Stomach (tissue), 9 donors: Measurements from ENCODE around the gene TLE6. TPM values are rescaled to one million over a fixed set of nuclear protein-coding genes. Genes with fewer than 3 reads are reported as not detected.

ENCODE experiments used
- DNase-seq, 2 donors: peaks; one replicate each; pipeline versions ENCODE4 v3.0.0 to v3.0.0-alpha.2; 2013 to 2019
- H3K27ac ChIP-seq, 5 donors: fragments of 200-600 bp in 4 of 5; sonication (generic) in 4 of 5; one replicate each; pipeline ENCODE4 v1.5.1; 2013 to 2019; ENCODE audit warnings: mild to moderate bottlenecking in 1 of 5, moderate library complexity in 1 of 5
- H3K27me3 ChIP-seq, 3 donors: fragments of 200-600 bp; sonication (generic); one replicate each; pipeline ENCODE4 v1.5.1; 2017 to 2019; ENCODE audit warnings: mixed run types in 1 of 3
- H3K36me3 ChIP-seq, 4 donors: fragments of 200-600 bp; sonication (generic); 1 replicate in 3 of 4; 2 replicates in 1 of 4; pipeline ENCODE4 v1.5.1; 2016 to 2019
- H3K4me1 ChIP-seq, 4 donors: fragments of 200-600 bp; sonication (generic); one replicate each; pipeline ENCODE4 v1.5.1; 2016 to 2019
- H3K4me3 ChIP-seq, 4 donors: fragments of 200-600 bp; sonication (generic) in 3 of 4; one replicate each; pipeline ENCODE4 v1.5.1; 2016 to 2019; ENCODE audit warnings: mild to moderate bottlenecking in 1 of 4
- H3K9me3 ChIP-seq, 4 donors: fragments of 200-600 bp; sonication (generic); one replicate each; pipeline ENCODE4 v1.5.1; 2016 to 2019
- EP300 ChIP-seq: sonication (generic); formaldehyde crosslinking; IDR thresholded peaks from one replicate; pipeline ENCODE4 v1.6.1; 2017; ENCODE audit warnings: antibody characterized with exemption
- POLR2A ChIP-seq, 4 donors: fragments of 450-650 bp; IDR thresholded peaks; one replicate each; pipeline ENCODE4 v1.6.1; 2016; ENCODE audit warnings: antibody characterized with exemption in 4 of 4, control low read depth in 2 of 4, mild to moderate bottlenecking in 1 of 4, moderate library complexity in 1 of 4
- POLR2AphosphoS5 ChIP-seq, 3 donors: sonication (generic); formaldehyde crosslinking; IDR thresholded peaks; one replicate each; pipeline ENCODE4 v1.6.1; 2016; ENCODE audit warnings: antibody characterized with exemption in 3 of 3
- WGBS, 5 donors: extraction: QIAGEN DNeasy Blood & Tissue Kit in 3 of 5; methylation state at CpG; one replicate each; pipeline versions ENCODE4 v1.1.5 to v1.1.7; 2013 to 2018; 5-methylcytosine and 5-hydroxymethylcytosine counted together
- intact Hi-C: fragments of 100-400 bp; cut with DNase I; formaldehyde crosslinking; loops from one replicate; pipeline ENCODE4 v1.15.1; 2023; ENCODE audit warnings: low total_unique reads
- polyA plus RNA-seq, 3 donors: library from polyadenylated mRNA; stranded (reverse); fragments of 200-250 nt; gene quantifications; one replicate each; pipeline ENCODE4 v1.2.3, GENCODE V29; 2013
- total RNA-seq, 5 donors: library from RNA; depleted of rRNA; stranded (reverse); fragments of >200 nt; gene quantifications; one replicate each; pipeline versions ENCODE4 v1.1.0 to v1.2.3, GENCODE V29; 2014 to 2016
- TF ChIP-seq, protein P1 (sequence below), 7 experiments: fragments of 450-650 bp in 4 of 7; fragments of 200-600 bp in 3 of 7; sonication (generic) in 3 of 7; IDR thresholded peaks; one replicate each; pipeline ENCODE4 v1.5.1; 2016 to 2019; ENCODE audit warnings: antibody characterized with exemption in 7 of 7, control low read depth in 2 of 7, mild to moderate bottlenecking in 1 of 7
- donor health status: healthy with polysubstance abuse.
- donor health status: Bipolar disorder and iron deficiency.
- donor health status: healthy.

TLE6 gene
- total and polyA plus RNA-seq, 8 donors: 0.31 to 7.0 (median 2.7) TPM; not detected in 1

DNA sequence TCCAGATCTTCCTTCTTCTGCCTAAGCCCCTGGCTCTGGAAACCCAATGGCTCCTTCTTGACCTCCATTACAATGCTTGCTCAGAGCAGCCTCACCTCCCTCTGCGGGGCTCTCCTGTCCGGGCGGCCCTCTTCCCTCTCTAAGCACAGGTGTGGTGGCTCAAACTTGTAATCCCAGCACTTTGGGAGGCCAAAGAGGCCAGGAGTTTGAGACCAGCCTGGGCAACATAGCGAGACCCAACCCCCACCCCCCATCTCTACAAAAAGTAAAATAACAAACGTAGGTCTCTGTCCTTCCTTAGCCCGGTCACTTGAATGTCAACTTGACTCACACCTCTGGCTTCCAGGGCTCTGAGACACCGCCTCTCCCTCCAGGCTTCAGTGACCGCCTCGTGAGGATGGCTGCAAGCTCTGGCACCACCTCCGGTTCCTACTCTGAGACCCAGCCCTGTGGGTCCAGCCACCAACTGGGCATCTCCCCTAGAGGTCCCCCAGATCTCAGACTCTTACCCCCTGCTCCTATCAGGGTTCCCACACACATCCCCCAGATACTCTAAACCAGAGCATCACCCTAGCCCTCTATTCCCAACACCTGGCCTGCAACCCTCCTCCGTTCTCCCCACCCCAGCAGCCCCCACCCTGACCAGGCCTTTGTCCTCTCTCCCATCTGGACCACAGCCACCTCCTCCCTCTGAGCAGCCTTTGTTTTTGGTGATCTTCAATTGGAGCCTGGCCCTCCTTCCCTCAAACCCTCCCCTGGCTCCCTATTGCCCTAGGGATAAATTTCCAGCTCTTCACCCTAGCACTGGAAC, 56.4 kb downstream of the TLE6 start:
- no peak for DNase-seq
- intact Hi-C loops: no loop called here

GRCh38 chr19:3034406-3034655, 57.0 kb downstream of the TLE6 start:
- peaks cover 23 to 44% (median 34%) of the 10 kb centered on the region in 4 donors for H3K4me1 ChIP-seq
- peak overlapping the region in 2 of 5 donors; percentile 95 for H3K27ac ChIP-seq
- intact Hi-C loops: no loop called here
- DNase-seq: peak in 1 of 2 donors; percentile 66
- H3K27me3 ChIP-seq: peaks cover 0 to 13% (median 0%) of the 10 kb centered on the region in 3 donors
- no peaks in the 10 kb centered on the region for H3K9me3 ChIP-seq
- no peaks in the 10 kb centered on the region for H3K36me3 ChIP-seq
- H3K4me3 ChIP-seq: no peak overlapping the region
- TF ChIP-seq POLR2AphosphoS5 (IDR thresholded peaks at IDR 0.05) (no peak), EP300 (no peak), POLR2A (IDR thresholded peaks at IDR 0.05) (no peak)
- TF ChIP-seq, protein P1, sequence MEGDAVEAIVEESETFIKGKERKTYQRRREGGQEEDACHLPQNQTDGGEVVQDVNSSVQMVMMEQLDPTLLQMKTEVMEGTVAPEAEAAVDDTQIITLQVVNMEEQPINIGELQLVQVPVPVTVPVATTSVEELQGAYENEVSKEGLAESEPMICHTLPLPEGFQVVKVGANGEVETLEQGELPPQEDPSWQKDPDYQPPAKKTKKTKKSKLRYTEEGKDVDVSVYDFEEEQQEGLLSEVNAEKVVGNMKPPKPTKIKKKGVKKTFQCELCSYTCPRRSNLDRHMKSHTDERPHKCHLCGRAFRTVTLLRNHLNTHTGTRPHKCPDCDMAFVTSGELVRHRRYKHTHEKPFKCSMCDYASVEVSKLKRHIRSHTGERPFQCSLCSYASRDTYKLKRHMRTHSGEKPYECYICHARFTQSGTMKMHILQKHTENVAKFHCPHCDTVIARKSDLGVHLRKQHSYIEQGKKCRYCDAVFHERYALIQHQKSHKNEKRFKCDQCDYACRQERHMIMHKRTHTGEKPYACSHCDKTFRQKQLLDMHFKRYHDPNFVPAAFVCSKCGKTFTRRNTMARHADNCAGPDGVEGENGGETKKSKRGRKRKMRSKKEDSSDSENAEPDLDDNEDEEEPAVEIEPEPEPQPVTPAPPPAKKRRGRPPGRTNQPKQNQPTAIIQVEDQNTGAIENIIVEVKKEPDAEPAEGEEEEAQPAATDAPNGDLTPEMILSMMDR (IDR thresholded peaks at IDR 0.05): no peak

More for the DNA sequence above, 56.4 kb downstream of the TLE6 start:
- Histone ChIP-seq H3K27ac (no peak overlapping the region), H3K9me3 (no peaks in the 10 kb centered on the region), H3K27me3 (peaks cover 0 to 15% (median 0%) of the 10 kb centered on the region in 3 donors), H3K36me3 (no peaks in the 10 kb centered on the region), H3K4me3 (no peak overlapping the region), H3K4me1 (peaks cover 25 to 46% (median 35%) of the 10 kb centered on the region in 4 donors)
- TF ChIP-seq POLR2AphosphoS5 (IDR thresholded peaks at IDR 0.05) (no peak), POLR2A (IDR thresholded peaks at IDR 0.05) (no peak), EP300 (no peak)
- TF ChIP-seq, protein P1 (IDR thresholded peaks at IDR 0.05): no peak
- 64 to 79% (median 67%) methylated on average over 11 of the region's 11 CpGs for WGBS, 5 donors

GRCh38 chr19:3034656-3035541, 57.5 kb downstream of the TLE6 start:
- Histone ChIP-seq H3K9me3 (no peaks in the 10 kb centered on the region), H3K36me3 (no peaks in the 10 kb centered on the region), H3K4me3 (peak overlapping the region; percentile 56 to 63 (median 58)), H3K27me3 (peaks cover 0 to 7% (median 0%) of the 10 kb centered on the region in 3 donors), H3K4me1 (peaks cover 18 to 38% (median 29%) of the 10 kb centered on the region in 4 donors), H3K27ac (peak overlapping the region; percentile 57 to 95 (median 94))
- no peak for TF ChIP-seq POLR2AphosphoS5 (IDR thresholded peaks at IDR 0.05)
- peak; percentile 51 to 72 for DNase-seq
- intact Hi-C loops: no loop called here
- 5 to 8% (median 8%) methylated on average over 22 to 28 of the region's 28 CpGs for WGBS, 5 donors

DNA sequence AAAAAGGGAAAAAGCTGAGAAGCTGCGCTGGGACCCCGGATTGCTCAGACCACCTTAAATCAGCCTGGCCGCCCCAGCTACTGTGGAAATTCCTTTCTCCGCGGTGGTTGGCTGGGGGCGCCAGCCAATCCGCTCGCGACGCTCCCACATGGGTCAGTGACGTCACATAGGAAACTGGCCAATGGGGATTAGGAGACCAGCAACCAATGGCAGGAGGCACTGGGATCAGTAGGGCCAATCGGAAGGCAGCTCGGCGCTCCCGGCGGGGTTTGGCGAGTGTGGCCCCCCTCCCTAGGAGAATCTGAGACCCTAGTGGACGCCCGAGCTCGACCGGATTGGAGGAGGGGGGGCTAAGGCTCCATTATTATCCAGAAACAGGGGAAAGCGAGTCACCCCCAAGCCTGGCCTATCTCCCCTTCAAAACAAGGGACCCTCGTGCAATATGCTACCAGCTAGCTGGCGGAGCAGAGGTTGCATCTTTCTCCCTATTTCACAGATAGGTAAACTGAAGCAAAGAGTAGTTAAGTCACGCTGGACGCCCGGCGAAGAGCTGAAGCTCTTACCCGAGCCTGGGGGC, 58.3 kb downstream of the TLE6 start:
- peak; percentile 98 to 100 for DNase-seq
- WGBS, 5 donors: 0 to 1% (median 1%) methylated on average over 21 to 29 of the region's 29 CpGs
- TF ChIP-seq EP300: peak; percentile 12
- TF ChIP-seq, protein P1 (IDR thresholded peaks at IDR 0.05): peak in 1 of 7 experiments; percentile 17
- TF ChIP-seq POLR2AphosphoS5 (IDR thresholded peaks at IDR 0.05): peak in 2 of 3 donors; percentile 16 to 30
- TF ChIP-seq POLR2A (IDR thresholded peaks at IDR 0.05): no peak
- Histone ChIP-seq H3K9me3 (no peaks in the 10 kb centered on the region), H3K36me3 (no peaks in the 10 kb centered on the region), H3K27ac (peak overlapping the region; percentile 79 to 95 (median 94)), H3K4me1 (peaks cover 18 to 34% (median 26%) of the 10 kb centered on the region in 4 donors), H3K27me3 (no peaks in the 10 kb centered on the region), H3K4me3 (peak overlapping the region; percentile 56 to 63 (median 58))
- intact Hi-C loops: no loop called here
